NCI-H446 (cell line): ENCODE data around the gene INO80C.
"Not testable (repeated sequence)": the region's sequence is repeated elsewhere in the genome, so short reads cannot be mapped to it uniquely, and the experiment has no call there.

Source experiments
- DNase-seq, 2 experiments: peaks; one replicate each; lab custom pipeline; 2025; lab: John Stamatoyannopoulos, UW

INO80C gene

DNA sequence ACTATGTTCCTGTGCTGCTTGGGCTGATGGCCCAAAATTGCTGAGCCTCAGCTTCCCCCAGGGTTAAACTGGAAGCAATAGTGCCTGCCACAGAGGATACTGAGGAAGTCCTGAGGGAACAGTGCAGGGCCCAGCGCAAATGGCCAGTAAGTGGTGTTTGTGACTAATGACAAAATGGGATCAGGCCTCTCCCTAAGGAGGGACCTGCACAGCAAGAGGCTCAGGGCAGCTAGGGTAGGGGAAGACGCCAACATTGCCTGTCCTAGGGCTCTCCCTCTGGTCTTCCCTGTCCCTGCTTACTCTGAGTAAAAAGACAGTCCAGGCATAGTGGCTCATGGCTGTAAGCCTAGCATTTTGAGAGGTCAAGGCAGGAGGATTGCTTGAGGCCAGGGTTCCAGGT, 37.8 kb downstream of the INO80C start:
- DNase-seq = no peak

DNA sequence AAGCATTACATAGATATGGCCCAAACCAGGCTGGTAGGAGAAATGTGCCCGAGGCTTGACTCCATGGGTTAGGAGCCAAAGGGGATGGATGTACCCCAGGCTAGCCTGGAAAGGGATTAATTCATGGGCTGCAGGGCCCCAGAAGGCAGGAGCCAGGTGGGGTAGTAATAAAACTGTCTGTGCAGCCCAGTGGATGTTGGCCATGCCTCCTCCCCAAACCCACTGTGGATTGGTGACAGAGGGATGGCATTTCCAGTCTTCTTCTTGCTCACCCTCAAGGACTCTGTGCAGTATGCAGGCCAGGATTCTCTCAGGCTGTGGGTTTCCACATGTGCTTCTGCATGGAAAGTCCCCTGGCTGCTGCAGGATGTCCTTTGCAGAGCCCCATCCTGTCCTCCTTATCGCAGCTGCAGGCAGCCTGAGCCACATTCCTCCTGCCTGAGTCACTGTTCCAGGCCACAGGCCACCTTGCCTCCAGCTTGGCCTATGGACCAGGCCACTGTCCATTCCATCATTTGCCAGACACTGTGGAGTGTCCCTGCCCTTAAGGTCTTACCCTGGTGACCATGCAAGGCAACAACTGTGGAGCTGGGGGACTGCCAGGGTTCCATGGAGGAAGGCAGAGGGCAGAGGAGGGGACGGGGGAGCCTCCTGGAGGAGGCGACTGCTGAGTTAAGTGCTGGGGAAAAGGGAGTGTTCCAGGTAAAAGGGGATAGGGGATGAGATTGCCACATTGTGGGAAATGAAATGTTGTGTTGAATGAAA, 38.9 kb downstream of the INO80C start:
- no peak for DNase-seq

DNA sequence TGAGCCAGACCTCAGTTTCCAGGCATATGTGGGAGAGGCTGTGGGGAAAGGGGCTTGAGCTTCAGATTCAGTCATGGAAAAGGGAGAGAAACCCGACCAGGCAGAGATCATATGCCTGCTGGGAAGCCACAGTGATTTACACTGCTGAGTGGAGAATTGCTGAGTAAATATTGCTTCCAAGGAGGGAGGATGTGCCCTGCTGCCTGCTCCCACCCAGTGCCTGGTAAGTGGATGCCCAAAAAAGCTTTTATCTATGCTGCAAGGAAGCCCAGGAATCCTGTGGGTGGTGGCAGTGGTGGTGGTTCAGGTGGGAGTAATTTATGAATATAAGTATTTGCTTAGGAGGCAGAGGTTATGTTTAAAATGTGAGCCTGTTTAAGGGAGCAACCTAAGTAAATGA, 39.5 kb downstream of the INO80C start:
- no peak for DNase-seq

DNA sequence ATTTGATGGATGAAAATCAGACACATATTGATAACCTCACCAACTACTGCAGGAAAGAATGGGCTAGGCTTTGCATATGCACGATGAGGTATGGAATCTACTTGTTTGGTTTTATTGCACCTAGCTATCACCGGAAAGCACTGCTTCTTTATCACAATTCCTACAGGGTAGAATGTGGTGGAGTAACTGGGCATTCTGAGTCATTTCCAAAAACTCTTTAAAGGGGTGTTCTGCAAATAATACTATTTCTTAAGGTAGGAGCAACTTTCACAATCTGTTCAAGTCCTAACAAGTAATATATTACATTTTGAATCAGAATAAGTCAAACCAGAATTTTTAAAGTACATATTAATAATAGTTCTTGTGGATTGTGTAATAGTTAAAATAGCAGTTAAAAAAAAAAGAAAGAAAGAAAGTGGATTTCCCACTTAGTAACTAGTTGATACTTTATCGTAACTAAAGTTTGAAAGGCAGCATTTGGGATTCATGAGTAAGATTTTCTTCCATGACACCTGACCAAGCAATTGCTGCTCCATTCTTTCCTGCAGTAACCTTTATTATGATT, 40.5 kb downstream of the INO80C start:
- DNase-seq = no peak

DNA sequence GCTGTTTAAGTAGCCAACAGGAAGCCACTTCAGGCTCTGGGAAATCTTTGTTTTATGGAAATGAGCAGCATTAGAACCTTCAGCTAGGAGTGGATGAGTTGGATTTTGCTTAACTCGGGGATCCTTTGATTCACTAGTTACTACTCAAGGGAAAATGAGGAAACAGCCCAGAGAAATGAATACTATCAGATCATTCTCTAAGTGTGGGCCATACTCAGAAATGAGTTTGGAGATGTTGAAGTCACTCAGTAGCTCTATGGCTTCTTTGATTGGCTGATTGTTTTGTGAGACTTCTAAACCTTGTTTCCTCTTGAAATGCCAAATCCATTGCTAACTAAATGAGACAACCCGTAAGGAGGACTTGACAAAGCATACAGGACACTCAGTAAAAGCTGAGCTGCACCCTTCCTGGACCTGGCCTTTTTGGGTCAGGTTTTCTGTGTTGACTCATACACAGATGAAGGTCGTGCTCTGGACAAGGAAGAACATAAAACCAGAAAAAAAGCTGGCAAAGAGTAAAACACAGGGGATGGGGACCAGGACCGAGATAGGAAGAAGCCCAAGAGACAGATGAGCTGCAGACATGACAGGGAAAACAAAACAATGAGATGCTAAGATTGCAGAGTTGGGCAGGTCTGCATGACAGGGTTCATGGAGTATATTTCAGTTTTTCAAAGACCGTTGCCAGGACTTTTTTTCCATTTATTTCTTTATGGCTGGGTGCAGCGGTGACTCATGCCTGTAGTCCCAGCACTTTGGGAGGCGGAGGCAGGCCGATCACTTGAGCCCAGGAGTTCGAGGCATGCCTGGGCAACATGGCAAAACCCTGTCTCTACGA, 41.6 kb downstream of the INO80C start:
- no peak for DNase-seq

DNA sequence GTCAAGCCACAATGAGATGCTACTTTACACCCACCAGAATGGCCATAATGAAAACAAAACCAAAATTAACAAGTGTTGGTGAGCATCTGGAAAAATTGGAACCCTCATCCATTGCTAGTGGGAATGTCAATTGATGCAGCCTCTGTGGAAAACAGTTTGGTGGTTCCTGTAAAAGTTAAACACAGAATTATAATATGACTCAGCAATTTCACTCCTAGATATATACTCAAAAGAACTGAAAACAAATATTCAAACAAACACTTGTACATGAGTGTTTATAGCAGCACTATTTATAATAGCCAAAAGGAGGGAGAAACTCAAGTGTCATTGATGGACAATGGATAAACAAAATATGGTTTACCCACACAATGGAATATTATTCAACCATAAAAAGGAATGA, 43.0 kb downstream of the INO80C start:
- no peak for DNase-seq

DNA sequence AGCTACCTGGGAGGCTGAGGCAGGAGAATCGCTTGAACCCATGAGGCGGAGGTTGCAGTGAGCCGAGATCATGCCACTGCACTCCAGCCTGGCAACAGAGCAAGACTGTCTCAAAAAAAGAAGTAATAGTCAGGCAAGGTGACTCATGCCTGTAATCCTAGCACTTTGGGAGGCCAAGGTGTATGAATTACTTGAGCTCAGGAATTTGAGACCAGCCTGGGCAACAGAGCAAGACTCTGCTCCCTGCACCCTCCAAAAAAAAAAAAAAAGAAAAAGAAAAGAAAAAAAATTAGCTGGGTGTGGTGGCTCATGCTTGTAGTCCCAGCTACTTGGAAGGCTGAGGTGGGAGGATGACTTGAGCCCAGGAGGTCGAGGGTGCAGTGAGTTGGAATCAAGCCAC, 44.7 kb downstream of the INO80C start:
- DNase-seq = not testable (repeated sequence)

DNA sequence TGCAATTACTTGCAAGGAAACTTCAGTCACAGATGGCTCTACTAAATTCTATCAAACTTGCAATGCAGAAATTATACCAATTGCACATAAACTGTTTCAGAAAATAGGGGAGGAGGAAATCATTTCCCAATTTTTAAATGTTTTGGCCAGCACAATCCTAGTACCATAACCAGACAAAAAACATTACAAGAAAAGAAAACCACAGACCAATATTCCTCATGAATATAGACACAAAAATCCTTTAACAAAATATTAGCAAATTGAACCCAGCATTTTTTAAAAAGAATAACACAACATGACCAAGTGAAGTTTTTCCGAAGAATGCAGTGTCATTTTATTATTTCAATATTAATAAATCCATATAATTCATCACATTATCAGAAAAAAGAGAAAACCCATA, 45.8 kb downstream of the INO80C start:
- no peak for DNase-seq

DNA sequence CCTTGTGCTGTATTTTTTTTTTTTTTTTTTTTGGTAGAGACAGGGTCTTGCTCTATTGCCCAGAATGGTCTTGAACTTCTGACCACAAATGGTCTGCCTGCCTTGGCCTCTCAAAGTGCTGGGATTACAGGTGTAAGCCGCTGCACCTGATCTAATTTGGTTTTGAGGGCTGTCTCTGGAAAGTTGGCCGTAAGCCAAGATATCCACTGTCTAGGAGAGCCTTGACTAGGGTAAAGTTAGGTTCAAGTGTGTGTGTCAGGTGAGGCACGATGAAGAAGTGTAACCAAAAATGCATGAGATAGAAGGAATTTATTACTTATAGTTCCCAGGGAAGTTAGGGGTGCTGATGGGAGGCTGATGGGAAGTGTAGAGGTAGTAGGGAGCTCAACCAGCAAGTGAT, 46.7 kb downstream of the INO80C start:
- DNase-seq = no peak

DNA sequence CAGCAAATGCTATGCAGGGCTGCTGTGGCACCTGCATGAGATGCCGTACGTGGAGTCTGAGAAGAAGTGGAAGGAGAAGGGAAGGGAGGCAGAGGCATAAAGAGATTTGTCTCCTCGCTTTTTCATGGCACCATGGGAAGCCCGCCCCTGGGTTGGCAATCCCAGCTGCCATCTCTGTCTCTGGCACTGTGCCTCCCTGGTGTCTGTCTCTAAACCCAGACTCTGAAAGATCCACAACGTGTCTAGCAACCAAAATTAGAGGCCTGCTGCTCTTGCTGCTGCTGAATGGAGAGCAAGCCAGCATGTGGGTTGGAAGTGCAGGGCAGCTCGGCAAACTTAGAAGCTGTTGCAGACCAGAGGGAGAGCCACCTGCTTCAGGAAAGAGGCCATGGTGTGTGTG, 53.1 kb downstream of the INO80C start:
- peak in 1 of 2 experiments; percentile 2 for DNase-seq

DNA sequence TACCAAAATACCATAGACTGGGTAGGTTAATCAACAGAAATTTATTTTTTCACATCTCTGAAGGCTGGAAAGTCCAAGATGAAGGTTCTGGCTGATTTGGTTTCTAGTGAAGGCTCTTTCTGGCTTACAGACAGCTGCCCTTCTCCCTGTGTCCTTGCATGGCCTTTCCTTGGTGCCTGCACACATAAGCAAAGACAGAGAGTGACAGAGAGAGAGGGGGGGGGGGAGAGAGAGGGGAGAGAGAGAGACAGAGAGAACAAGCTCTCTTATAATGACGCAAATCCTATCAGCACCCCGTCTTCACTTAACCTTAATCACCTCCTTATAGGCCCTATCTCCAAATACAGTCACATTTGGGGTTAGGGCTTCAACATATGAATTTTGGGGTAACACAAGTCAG, 53.9 kb downstream of the INO80C start:
- no peak for DNase-seq

DNA sequence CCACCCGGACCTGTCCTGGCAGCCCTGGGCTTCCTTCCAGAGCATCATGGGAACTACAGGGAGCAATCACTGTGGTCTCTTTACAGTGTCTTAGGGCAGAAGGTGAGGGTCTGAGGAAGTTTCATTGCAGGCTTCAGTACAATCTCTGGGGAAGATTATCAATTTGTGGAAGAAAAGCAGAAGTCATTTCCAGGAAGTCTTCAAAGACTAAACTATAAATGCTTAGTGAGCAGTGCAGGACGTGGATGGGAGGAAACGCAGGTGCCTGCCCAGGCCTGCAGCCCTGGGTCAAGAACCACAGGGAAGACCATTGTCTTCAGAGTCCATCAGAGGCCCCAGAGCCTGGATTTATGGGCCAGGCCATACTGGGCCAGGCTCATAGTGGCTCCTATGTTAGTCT, 54.3 kb downstream of the INO80C start:
- no peak for DNase-seq

DNA sequence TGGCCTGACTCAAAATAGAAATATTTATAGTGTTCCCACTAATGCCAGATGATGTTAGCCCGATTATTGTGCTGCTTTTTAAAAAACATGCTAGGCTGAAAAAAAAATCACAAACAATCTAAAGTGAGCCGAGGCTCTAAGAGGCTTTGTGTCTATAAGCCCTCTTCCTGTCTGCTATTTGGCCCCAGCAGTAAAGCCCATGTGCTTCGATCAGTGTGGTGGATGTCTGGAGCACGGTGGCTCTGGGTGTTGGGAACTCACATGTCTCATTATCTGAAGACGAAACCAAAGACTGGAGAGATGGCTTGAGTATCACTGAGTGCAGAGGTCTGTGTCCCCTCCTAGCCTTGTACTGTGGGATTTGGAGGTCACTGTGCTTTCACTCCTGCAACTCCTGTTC, 55.1 kb downstream of the INO80C start:
- DNase-seq = no peak

DNA sequence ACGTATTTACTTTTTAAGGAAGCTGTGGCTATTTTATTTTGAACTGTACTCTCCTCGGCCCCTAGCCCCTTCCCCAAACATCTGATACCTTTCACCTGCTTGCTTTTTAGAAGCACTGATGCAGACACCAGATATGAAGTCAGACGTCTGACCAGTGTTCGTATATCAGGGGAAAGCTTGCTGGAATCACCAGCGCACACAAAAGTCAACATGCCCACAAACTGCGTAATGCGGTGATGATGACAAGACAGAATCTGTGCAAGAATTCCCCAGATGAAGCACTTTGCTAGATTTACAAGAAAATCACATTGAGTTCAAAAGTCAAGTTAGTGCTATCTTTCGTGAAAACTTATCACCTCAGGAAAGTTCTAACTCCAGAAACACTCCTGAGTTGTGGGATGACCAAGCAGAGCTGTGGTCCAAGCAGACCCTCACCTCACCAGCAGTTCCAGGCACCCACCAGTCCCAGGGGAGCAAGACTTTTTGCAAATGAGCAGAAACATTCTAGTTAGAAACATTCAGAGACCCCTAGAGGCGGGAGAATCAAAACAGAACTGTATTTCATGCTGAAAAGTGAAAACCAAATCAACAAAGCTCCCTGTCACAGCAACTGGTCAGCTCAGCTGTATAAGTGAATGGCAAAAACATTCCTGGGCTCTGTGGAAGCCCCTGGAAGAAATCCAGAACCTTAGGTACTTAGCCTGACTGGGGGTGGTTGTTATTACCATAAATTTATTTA, 55.7 kb downstream of the INO80C start:
- no peak for DNase-seq

DNA sequence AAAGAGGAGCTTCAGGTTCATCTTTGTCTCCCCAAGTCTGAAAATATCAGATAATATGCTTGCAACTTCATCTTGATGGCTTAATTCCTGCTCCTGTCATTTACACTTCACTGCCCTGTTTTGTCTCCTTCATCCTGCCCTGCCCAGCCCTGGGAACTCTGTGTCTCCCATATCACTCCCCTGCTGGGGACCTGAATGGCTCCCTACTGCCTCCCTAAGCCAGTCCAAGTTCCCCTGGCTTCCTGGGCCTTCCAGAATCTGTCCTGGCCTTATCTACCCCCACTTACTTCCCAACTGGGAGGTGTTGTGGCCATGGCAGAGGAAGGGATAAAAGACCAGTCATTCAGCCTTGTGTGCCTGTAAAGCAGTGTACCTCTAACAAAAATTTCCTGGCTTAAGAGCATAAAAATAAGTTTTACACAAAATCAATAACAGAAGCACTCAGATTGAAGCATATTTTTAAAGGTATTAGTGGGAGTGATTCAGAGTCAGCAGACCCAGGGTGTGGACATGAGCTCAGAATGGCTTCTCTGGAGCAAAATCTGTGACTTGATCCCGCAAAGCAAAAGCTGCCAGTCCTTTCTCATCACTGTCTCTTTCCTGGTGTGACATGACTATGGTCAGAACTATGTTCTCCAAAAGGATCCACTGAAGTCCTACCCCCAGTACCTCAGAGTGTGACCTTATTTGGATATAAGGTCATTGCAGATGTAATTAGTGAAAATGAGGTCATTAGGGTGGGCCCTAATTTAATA, 59.1 kb downstream of the INO80C start:
- DNase-seq = no peak

DNA sequence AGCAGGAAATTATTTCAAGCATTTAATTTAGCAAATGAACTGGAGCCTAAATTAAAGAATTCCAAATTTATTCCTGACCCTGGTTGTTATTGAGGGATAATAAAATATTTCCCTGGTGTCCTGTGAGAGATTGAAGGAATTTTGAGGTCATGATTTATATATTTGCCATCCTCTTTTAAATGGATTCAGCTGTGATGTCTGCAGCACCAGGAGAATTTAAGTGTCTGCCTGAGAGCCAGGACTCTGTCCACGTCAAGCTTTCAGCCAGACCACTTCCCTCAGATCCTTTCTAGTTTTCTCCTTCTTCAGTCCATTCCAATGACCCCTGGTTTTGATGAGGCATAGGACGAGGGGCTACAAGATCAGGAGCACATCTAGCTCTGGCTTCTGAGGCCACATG, 59.9 kb downstream of the INO80C start:
- no peak for DNase-seq

DNA sequence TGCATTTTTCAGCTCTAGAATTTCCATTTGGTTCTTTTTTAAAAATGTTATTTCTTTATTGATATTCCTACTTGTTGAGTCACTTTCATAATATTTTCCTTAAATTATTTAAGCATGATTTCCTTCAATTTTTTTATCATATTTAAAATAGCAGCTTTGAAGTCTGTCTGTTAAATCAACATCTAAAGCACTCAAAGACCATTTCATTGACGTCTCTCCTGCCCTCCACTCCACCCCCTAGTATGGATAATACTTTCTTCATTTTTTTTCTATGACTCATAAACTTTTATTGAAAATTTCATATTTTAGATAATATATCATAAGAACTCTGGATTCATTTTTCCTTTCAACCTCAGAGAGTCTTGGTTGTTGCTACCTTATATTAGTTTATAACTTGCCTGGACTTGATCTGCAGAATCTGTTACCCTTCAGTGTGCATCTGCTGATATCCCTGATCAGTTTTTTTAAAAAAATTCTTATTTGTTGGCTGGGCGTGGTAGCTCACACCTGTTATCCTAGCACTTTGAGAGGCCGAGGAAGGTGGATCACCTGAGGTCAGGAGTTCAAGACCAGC, 61.6 kb downstream of the INO80C start:
- no peak for DNase-seq

DNA sequence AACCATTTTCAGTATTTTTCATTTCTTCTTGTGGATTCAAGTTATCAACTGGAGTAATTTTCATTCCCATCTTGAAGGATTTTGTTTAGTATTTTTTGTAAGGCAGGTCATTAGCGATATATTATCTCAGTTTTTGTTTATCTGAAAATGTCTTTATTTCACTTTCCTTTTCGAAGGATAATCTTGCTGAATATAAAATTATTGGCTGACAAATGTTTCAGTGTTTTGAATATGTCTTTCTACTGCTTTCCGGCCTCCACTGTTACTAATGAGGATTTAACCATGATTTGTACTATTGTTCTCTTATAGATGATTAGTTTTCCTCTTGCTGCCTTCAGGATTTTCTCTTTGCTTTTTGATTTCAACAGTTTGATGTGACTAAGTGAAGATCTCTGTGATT, 62.4 kb downstream of the INO80C start:
- DNase-seq = no peak

DNA sequence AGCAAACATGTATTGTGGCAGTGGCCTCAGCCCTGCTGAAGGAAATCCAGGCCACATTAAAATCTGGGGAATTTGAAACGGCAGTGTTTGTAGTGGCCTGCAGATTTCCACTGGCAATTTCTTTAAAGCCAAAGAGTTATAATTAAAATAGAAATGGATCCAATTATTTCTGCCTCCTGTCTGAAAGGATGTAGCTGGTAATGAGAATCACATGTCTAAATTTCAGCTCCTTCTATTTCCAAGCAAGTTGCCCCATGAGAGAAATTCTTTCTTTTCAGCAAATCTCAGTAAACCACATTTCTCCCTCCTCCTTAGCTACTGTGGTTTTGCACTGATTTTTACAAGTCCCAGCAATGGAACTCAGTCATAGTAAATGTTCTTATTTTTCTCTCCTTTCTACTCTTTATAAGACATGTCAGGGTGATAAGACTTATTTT, 65.2 kb downstream of the INO80C start:
- DNase-seq = no peak

DNA sequence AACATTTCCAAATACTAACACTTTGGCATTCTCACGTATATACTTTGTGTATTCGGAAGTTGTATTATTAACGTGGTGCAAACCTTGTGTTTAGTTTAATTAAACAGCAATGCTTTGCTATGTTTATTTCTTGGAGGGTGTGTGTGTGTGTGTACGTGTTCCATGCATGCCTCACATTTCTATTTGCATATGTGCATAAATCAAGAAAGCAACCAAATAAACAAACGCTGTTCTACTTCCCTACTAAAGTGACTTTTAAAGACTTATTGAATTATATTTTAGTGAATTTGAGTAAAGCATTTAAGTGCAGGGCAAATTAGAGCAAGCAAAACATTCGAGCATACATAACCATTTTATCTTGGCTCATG, 66.4 kb downstream of the INO80C start:
- no peak for DNase-seq

DNA sequence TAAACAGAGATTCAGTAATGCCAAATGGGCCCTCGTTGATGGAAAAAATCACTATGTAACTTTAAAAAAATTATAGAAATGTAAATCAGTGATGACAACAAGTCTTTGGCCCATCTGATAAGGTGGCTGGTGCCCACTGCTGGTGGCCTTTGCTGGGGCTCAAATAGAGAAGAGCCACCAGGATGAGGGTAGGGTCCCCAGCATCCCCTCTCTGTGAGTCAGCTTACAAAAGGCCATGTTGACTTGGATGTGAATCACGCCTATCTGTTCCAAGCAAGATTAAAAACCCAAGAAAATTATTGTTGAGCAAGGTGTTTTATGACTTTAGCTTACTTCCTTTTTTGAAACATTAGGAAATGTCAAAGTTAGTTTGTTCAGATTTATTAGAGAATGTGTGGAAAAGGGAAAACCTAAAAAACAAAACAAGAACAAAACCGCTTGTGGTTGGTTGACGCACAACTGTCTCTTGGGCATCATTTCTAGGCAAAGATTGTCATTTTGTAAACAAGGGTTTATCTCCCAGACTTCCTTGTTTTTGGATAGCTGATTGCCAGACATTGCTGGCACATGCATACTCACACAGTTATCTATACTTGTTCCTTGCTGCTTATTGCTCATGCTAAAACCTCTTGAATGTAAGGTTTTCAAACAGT, 66.9 kb downstream of the INO80C start:
- no peak for DNase-seq
